VCaP (cell line): Measurements from ENCODE around the gene TUB.

ENCODE experiments used
- H3K27ac ChIP-seq: fragments of 450-650 bp; 2 replicates; pipeline ENCODE4 v1.5.1; 2017
- TF ChIP-seq, protein P1 (sequence below): fragments of 450-650 bp; conservative IDR thresholded peaks from 2 replicates; pipeline ENCODE4 v1.5.1; 2017; ENCODE audit warnings: mild to moderate bottlenecking, moderate library complexity

Gene TUB

DNA sequence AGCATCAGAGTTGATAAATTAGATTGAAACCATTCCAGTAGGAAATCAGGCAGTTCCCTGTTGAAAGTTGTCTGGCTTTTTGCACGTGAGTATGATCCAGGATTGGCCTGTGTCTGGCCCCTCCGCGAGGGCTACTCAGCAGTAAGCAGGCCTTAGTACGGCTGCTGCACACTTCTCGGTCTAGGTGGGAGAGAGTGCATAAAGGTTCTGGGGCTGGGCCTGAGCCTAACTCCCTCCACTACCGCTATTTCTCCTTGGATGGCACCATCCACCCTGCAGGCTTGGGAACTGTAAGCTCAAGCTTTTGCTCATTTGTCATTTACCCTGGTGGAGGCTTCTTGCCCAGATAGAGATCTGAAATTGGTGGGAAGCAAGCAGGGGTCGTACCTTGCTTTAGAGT, 22.0 kb downstream of the TUB start:
- H3K27ac ChIP-seq: no peak overlapping the region
- TF ChIP-seq, protein P1, sequence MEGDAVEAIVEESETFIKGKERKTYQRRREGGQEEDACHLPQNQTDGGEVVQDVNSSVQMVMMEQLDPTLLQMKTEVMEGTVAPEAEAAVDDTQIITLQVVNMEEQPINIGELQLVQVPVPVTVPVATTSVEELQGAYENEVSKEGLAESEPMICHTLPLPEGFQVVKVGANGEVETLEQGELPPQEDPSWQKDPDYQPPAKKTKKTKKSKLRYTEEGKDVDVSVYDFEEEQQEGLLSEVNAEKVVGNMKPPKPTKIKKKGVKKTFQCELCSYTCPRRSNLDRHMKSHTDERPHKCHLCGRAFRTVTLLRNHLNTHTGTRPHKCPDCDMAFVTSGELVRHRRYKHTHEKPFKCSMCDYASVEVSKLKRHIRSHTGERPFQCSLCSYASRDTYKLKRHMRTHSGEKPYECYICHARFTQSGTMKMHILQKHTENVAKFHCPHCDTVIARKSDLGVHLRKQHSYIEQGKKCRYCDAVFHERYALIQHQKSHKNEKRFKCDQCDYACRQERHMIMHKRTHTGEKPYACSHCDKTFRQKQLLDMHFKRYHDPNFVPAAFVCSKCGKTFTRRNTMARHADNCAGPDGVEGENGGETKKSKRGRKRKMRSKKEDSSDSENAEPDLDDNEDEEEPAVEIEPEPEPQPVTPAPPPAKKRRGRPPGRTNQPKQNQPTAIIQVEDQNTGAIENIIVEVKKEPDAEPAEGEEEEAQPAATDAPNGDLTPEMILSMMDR: no peak

DNA sequence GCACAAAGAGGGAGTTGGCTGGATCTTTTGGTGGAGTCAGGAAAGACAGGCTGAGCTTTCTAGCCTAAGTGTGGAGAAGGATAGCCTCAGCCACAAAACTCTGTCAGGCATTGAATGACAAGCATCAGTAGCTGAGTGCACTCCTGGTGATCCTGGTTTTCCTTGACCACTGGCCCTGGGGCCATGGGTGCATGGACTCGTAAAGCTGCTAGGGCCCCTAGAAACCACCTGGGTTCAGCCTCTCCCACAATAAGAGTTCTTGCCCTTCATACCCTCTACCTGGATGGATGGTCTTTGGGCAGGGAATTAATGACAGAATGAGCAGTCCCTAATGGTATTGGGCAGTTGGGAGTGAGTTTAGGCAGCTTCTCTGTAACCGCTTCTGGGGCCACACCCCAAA, 22.9 kb downstream of the TUB start:
- H3K27ac ChIP-seq: no peak overlapping the region
- TF ChIP-seq, protein P1: no peak

DNA sequence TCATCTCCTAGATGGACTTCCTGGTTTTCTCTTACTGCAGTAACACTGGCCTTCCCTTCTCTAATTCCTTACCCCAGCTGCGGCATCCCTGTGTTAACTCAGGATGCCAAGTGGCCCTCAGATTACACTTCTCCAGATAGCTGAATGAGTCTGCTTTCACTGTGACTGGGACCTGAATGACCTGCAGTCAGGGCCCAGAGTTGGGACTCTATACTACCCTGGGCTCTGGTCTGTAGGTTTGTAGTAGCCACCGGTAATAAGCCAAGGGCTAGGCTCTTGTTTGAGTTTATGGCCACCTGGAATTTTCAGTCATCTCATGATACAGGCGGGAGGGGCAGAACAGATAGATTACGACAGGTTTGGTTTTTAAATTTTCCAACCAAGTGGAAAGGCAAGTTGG, 24.1 kb downstream of the TUB start:
- no peak overlapping the region for H3K27ac ChIP-seq
- TF ChIP-seq, protein P1: no peak

DNA sequence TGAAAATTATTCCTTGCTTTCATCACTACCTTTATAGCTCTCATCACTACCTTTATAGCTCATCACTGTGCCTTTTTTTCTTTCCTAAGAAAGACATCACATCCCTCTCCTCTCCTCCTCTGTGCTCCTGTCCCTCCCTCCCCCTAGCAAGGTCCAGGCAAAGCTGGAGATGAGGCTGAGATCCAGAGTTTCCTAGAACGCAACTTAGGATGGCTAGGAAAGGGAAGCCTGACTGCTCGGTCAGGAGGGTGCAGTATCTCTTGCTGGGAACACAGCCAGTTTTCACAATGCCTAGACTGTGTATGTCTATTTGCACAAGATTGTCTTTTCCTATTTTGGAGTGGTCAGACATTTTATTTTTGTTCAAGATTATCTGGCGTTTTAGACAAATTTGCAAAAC, 24.7 kb downstream of the TUB start:
- TF ChIP-seq, protein P1: no peak

DNA sequence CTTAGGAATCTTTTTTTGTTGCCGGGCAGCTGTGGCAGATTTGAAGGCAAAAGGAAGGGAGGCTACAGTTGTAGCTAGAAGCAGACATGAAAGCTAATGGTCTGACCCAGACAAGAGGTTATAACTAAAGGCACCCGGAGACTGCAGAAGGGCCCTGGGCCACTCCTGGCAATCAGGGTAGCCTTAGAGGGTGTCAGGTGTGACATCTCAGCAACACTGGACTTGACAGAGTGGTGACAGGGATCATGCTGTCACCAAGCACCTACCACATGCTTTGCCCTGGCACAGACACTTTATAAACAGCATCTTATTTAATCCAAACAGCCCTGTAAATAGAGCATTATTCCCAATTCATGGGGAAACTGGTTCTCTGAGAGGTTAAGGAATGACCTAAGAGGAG, 25.7 kb downstream of the TUB start:
- TF ChIP-seq, protein P1: no peak

More for the DNA sequence above, 24.7 kb downstream of the TUB start:
- 0 out of 2 replicates have a peak overlapping the region, but pooled peaks have one; percentile 9 for H3K27ac ChIP-seq

DNA sequence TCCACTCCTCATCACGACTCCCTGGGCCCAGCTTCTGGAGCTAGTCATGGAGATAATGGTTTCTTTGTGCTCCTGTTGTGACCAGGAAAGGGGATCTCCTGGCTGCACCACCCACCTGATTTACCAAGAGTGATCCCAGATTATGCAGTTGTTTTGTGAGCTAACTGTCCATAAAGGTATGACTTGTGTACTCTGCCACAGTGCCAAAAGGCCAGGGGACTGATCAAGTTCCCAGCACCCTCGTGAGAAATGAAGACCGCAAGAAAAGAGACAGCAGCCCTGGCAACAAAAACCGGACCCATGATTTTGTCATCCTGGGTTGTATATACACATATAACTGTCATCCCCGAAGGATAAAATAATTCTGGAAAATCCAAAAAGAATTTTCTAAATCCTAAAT, 26.6 kb downstream of the TUB start:
- H3K27ac ChIP-seq: no peak overlapping the region
- TF ChIP-seq, protein P1: no peak

More for the DNA sequence above, 25.7 kb downstream of the TUB start:
- H3K27ac ChIP-seq: 0 out of 2 replicates have a peak overlapping the region, but pooled peaks have one; percentile 9

DNA sequence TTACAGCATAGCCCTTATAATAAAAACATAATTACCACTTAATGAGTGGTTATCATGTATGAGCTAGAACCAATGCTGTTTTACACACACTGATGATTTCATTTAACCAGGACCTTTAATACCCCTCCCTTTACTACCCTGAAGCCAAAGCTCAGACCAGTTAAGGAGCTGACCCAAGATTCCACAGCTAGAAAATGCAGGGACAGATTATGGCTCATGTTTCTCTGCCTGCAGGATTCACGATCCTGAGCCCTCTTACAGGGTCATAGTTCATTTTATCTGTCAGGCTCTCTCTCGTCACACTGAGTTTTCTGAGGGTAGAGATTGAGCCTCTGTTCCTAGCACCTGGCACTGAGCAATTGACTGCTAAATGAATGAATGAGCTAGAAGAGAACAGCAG, 27.4 kb downstream of the TUB start:
- H3K27ac ChIP-seq: no peak overlapping the region
- TF ChIP-seq, protein P1: no peak

DNA sequence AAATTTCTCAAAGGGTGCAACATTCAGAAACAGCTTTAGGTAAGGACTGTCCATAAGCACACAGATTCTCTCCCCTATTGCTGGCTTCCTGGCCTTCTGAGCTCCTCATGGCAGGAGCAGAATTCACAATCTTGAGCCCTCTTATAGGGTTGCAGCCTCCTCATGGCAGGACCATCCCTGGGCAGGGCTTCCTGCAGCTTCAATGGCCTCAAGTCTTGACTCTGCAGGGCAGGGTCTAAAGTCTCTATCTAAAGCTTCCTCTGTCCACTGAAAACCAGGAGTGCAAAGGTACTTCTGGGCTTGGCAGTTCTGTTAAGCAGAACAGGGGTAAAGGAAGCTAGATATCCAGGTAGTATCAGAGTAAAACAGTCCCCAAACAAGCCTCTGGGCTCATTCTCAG, 28.7 kb downstream of the TUB start:
- no peak overlapping the region for H3K27ac ChIP-seq
- TF ChIP-seq, protein P1: no peak
